Skeletal muscle satellite cell (primary cell): ENCODE data around the gene TTC22.
"Not testable (repeated sequence)": the region's sequence is repeated elsewhere in the genome, so short reads cannot be mapped to it uniquely, and the experiment has no call there.

Experiments used
- H3K27me3 ChIP-seq: 2 replicates; pipeline ENCODE4 v1.7.0; 2013; ENCODE audit warnings: low read length; ENCODE audit not compliant: control insufficient read depth, insufficient read depth
- H3K36me3 ChIP-seq: 2 replicates; pipeline ENCODE4 v1.7.0; 2013; ENCODE audit warnings: mild to moderate bottlenecking, control low read depth, low read length; ENCODE audit not compliant: insufficient read depth
- H3K4me1 ChIP-seq: 2 replicates; pipeline ENCODE4 v1.7.0; 2013; ENCODE audit warnings: low read length; ENCODE audit not compliant: control insufficient read depth, insufficient read depth
- H3K4me2 ChIP-seq: 2 replicates; pipeline ENCODE4 v1.7.0; 2013; ENCODE audit warnings: mild to moderate bottlenecking, low read length
- H3K4me3 ChIP-seq: 2 replicates; pipeline ENCODE4 v1.7.0; 2013; ENCODE audit warnings: low read length
- H3K9ac ChIP-seq: 2 replicates; pipeline ENCODE4 v1.7.0; 2013; ENCODE audit warnings: mild to moderate bottlenecking, low read depth, low read length, moderate library complexity
- H3K9me3 ChIP-seq: replicated peaks from 2 replicates; pipeline ENCODE4 v1.7.0; 2013; ENCODE audit warnings: mild to moderate bottlenecking, control low read depth, low read length

Gene TTC22

GRCh38 chr1:54775828-54776721 lies 25.0 kb downstream of the TTC22 start:
- not testable (repeated sequence) for H3K9ac ChIP-seq, H3K4me2 ChIP-seq

GRCh38 chr1:54774820-54775498 lies 26.2 kb downstream of the TTC22 start:
- Histone ChIP-seq H3K9me3 (no peaks in the 10 kb centered on the region), H3K9ac (no peak overlapping the region), H3K4me1 (no peaks in the 10 kb centered on the region), H3K4me3 (no peak overlapping the region), H3K27me3 (peaks cover 51% of the 10 kb centered on the region), H3K36me3 (no peaks in the 10 kb centered on the region), H3K4me2 (no peak overlapping the region)

More at GRCh38 chr1:54775828-54776721, 25.0 kb downstream of the TTC22 start:
- not testable (repeated sequence) for H3K4me1 ChIP-seq, H3K36me3 ChIP-seq, H3K4me3 ChIP-seq, H3K9me3 ChIP-seq
- peaks cover 51% of the 10 kb centered on the region for H3K27me3 ChIP-seq

GRCh38 chr1:54772951-54773350 lies 28.2 kb downstream of the TTC22 start:
- Histone ChIP-seq H3K36me3 (no peaks in the 10 kb centered on the region), H3K27me3 (peaks cover 47% of the 10 kb centered on the region), H3K9me3 (no peaks in the 10 kb centered on the region), H3K4me2 (no peak overlapping the region), H3K9ac (no peak overlapping the region), H3K4me3 (no peak overlapping the region), H3K4me1 (no peaks in the 10 kb centered on the region)

GRCh38 chr1:54768093-54768492 lies 33.0 kb downstream of the TTC22 start:
- H3K4me1 ChIP-seq: peaks cover 8% of the 10 kb centered on the region
- peaks cover 37% of the 10 kb centered on the region for H3K27me3 ChIP-seq
- no peak overlapping the region for H3K4me2 ChIP-seq
- no peak overlapping the region for H3K4me3 ChIP-seq
- no peak overlapping the region for H3K9ac ChIP-seq
- H3K36me3 ChIP-seq: no peaks in the 10 kb centered on the region
- no peaks in the 10 kb centered on the region for H3K9me3 ChIP-seq

GRCh38 chr1:54767526-54767925 lies 33.6 kb downstream of the TTC22 start:
- H3K4me2 ChIP-seq: no peak overlapping the region
- no peaks in the 10 kb centered on the region for H3K36me3 ChIP-seq
- no peak overlapping the region for H3K9ac ChIP-seq
- no peaks in the 10 kb centered on the region for H3K9me3 ChIP-seq
- H3K4me1 ChIP-seq: peaks cover 8% of the 10 kb centered on the region
- peaks cover 34% of the 10 kb centered on the region for H3K27me3 ChIP-seq
- no peak overlapping the region for H3K4me3 ChIP-seq

- Histone ChIP-seq H3K4me1 (peaks cover 8% of the 10 kb centered on the region), H3K36me3 (no peaks in the 10 kb centered on the region), H3K27me3 (peaks cover 33% of the 10 kb centered on the region)
These were observed 34.4 kb downstream of the TTC22 start for GRCh38 chr1:54766726-54767125.

GRCh38 chr1:54764922-54765561 lies 36.1 kb downstream of the TTC22 start:
- peak overlapping the region; percentile 67 for H3K4me3 ChIP-seq
- H3K9ac ChIP-seq: peak overlapping the region; percentile 69
- no peaks in the 10 kb centered on the region for H3K36me3 ChIP-seq

More at GRCh38 chr1:54766726-54767125, 34.4 kb downstream of the TTC22 start:
- no peak overlapping the region for H3K4me3 ChIP-seq
- H3K9me3 ChIP-seq: no peaks in the 10 kb centered on the region
- H3K9ac ChIP-seq: no peak overlapping the region
- no peak overlapping the region for H3K4me2 ChIP-seq

GRCh38 chr1:54764133-54764921 lies 36.8 kb downstream of the TTC22 start, which contains the start of gene PARS2:
PARS2 (minus strand) TSS chr1:54764523; CDS start chr1:54759161, 5,362 bp downstream.
- Histone ChIP-seq H3K36me3 (no peaks in the 10 kb centered on the region), H3K9ac (peak within 1 kb of the TSS; percentile 95), H3K4me2 (peak within 1 kb of the TSS; percentile 91), H3K4me1 (peaks cover 8% of the 10 kb centered on the region), H3K4me3 (peak within 1 kb of the TSS; percentile 91), H3K27me3 (peaks cover 15% of the 10 kb centered on the region), H3K9me3 (no peaks in the 10 kb centered on the region)

More at GRCh38 chr1:54764922-54765561, 36.1 kb downstream of the TTC22 start:
- peaks cover 8% of the 10 kb centered on the region for H3K4me1 ChIP-seq
- H3K9me3 ChIP-seq: no peaks in the 10 kb centered on the region
- peaks cover 22% of the 10 kb centered on the region for H3K27me3 ChIP-seq
- peak overlapping the region; percentile 80 for H3K4me2 ChIP-seq

- Histone ChIP-seq H3K9me3 (no peaks in the 10 kb centered on the region), H3K4me1 (peaks cover 8% of the 10 kb centered on the region), H3K9ac (peak overlapping the region; percentile 95), H3K4me3 (peak overlapping the region; percentile 91), H3K36me3 (no peaks in the 10 kb centered on the region), H3K27me3 (peaks cover 14% of the 10 kb centered on the region), H3K4me2 (peak overlapping the region; percentile 91)
These were observed 37.3 kb downstream of the TTC22 start for GRCh38 chr1:54763816-54764132.

- Histone ChIP-seq H3K4me1 (peaks cover 6% of the 10 kb centered on the region), H3K9ac (no peak overlapping the region), H3K36me3 (peaks cover 8% of the 10 kb centered on the region), H3K4me2 (no peak overlapping the region), H3K9me3 (no peaks in the 10 kb centered on the region), H3K4me3 (no peak overlapping the region), H3K27me3 (no peaks in the 10 kb centered on the region)
These were observed 42.3 kb downstream of the TTC22 start for GRCh38 chr1:54758678-54759348.
